Cardiac fibroblast (primary cell): ENCODE results near the gene AOC3.
A peak's percentile ranks its signal among the peaks of the same experiment; 100 is the strongest.
"Not testable (repeated sequence)": the region's sequence is repeated elsewhere in the genome, so short reads cannot be mapped to it uniquely, and the experiment has no call there.

Experiments used
- DNase-seq, 2 donors: peaks; one replicate each; pipeline versions ENCODE4 v3.0.0 to v3.0.0-alpha.2; 2010; ENCODE audit warnings: low read depth in 2 of 2
- H3K4me3 ChIP-seq, 2 donors: replicated peaks in 1 of 2; 1 replicate in 1 of 2; 2 replicates in 1 of 2; pipeline ENCODE4 v1.5.1; 2011; ENCODE audit warnings: low read depth in 2 of 2, low read length in 2 of 2, mild to moderate bottlenecking in 2 of 2, moderate library complexity in 1 of 2
- TF ChIP-seq, protein P1 (sequence below): IDR thresholded peaks from one replicate; pipeline ENCODE4 v1.5.1; 2011; ENCODE audit warnings: low read depth, mild to moderate bottlenecking, low read length, inconsistent platforms

Gene AOC3

DNA sequence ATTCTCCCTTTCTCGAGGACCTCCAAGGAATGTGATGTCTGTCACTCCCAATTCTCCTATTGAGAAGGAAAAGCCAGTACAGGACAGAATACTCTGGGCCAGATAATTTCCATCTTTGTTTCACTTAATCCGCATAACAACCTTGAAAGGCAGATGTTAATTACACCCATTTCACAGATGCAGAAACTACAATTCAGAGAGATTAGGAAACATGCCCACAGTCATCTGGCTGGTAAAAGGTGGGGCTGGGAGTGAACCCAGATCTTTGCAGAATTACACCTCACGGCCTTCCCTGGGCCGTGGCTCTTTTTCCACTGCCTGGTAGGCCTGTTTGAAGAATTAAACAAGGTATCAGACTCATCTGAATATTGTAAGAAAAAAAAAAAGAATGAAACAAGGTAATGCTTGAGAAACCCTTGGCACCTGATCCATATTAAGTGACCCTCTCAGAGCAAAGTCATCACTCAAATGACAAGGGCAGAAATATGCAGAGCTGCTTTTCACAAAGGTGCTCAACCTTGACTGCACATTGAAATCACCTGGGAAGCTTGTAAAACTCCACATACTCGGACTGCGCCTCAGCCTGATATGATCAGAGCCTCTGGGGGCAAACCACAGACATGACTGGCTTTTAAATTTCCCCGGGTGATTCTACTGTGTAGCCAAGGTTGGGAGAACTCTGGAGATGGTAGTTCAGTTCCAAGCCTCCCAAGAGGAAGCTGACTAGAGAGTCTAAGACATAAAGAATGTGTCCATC, 33.0 kb downstream of the AOC3 start:
- TF ChIP-seq, protein P1, sequence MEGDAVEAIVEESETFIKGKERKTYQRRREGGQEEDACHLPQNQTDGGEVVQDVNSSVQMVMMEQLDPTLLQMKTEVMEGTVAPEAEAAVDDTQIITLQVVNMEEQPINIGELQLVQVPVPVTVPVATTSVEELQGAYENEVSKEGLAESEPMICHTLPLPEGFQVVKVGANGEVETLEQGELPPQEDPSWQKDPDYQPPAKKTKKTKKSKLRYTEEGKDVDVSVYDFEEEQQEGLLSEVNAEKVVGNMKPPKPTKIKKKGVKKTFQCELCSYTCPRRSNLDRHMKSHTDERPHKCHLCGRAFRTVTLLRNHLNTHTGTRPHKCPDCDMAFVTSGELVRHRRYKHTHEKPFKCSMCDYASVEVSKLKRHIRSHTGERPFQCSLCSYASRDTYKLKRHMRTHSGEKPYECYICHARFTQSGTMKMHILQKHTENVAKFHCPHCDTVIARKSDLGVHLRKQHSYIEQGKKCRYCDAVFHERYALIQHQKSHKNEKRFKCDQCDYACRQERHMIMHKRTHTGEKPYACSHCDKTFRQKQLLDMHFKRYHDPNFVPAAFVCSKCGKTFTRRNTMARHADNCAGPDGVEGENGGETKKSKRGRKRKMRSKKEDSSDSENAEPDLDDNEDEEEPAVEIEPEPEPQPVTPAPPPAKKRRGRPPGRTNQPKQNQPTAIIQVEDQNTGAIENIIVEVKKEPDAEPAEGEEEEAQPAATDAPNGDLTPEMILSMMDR = no peak

GRCh38 chr17:42885806-42886205, 34.8 kb downstream of the AOC3 start:
- not testable (repeated sequence) for H3K4me3 ChIP-seq, DNase-seq

More for the DNA sequence above, 33.0 kb downstream of the AOC3 start:
- DNase-seq = no peak
- no peak overlapping the region for H3K4me3 ChIP-seq

DNA sequence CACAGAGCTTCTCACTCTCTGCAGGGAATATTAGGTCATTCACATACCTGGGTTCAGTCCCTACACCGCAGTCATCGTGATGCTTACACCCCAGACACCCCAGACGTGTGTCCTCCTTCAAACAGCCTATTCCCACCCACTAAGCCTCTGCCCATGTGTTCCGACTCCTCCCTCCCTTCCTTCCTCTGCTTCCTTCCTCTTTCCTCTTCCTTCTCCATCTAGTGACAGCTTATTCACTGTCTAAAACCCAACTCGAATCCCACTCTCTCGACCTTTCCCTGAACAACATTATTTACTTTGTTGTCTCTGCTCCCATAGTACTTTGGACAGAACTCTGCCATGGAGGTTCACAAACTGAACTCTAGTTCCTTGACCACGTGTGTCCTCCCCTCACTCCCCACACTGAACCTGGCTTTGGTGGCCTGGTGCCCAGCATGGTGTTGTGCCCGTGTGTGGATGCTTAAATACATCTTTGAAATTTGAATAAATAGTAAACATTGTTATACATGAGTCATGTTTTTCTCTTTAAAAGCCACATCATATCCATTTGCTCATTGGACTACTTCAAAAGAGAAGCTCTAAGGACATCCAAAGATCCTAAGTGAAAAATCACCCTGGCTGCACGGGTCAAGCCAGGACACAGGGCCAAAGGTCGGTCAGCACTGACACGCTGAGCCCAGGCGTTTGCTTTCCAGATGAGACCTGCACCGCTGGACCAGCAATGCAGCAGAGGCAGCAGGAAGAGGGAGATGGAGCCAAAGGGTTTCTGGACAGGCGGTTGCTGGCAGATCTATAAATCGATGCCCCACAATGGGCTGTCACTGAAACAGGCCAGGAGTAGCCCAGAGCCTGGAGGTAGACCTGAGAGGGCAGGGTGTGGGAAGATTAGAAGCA, 35.5 kb downstream of the AOC3 start:
- DNase-seq = no peak
- TF ChIP-seq, protein P1 = no peak
- H3K4me3 ChIP-seq = no peak overlapping the region

DNA sequence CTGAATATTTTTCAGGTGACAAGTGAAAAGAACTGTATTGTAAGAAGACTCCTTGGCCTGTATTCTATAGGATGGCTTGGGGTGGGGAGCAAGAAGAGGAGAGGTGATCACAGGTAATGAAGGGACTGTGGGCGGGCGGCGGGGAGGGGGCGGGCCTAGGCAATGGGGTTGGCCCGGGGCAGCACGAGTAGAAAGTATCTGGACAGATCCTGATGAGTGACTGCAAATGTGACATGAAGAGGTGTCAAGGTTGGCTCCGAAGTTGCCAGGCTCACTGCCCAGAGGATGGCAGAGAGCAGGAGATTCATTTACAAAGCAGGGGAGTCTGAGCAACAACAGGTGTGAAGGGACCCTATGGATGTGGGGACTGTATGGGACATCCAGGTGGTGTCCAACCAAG, 38.8 kb downstream of the AOC3 start:
- no peak overlapping the region for H3K4me3 ChIP-seq
- TF ChIP-seq, protein P1 = no peak
- no peak for DNase-seq

GRCh38 chr17:42891539-42892152, 40.6 kb downstream of the AOC3 start:
- no peak overlapping the region for H3K4me3 ChIP-seq
- TF ChIP-seq, protein P1 = no peak
- peak; percentile 13 for DNase-seq

DNA sequence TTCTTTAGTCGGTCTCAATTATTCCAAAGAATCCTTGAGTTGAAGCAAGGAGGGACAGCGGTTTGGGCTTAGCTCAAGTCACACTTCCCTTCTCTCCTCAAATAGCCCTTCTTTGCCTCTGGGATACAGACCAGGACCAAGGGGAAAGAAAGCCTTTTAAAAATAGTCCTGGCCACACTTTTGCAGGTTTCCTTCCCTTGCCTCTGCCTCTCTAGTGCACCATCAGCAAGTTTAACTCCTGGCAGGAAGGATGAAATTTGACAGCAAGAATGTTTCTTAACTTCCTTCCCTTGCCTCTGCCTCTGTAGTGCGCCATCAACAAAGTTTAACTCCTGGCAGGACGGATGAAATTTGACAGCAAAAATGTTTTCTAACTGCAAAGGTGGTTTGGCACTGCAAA, 42.4 kb downstream of the AOC3 start:
- no peak overlapping the region for H3K4me3 ChIP-seq
- peak in 1 of 2 donors; percentile 39 for DNase-seq
- TF ChIP-seq, protein P1 = no peak
